HAP-1 (cell line): ENCODE results near the gene EFCAB6.

Source experiments
- DNase-seq, 2 experiments: peaks; one replicate each; pipeline ENCODE4 v3.0.0-alpha.2; 2016 to 2020; ENCODE audit warnings: low spot score in 2 of 2
- H3K27me3 ChIP-seq: fragments of 250-450 bp; sonication (Bioruptor Pico); 2 replicates; pipeline ENCODE4 v1.5.1; 2020; ENCODE audit warnings: low read depth, mild to moderate bottlenecking, moderate library complexity
- H3K36me3 ChIP-seq: fragments of 250-450 bp; sonication (Bioruptor Pico); replicated peaks from 2 replicates; pipeline ENCODE4 v1.5.1; 2020; ENCODE audit warnings: mild to moderate bottlenecking
- H3K4me1 ChIP-seq: fragments of 250-450 bp; sonication (Bioruptor Pico); 2 replicates; pipeline ENCODE4 v1.5.1; 2020; ENCODE audit warnings: mild to moderate bottlenecking
- H3K4me3 ChIP-seq: fragments of 250-450 bp; sonication (Bioruptor Pico); 2 replicates; pipeline ENCODE4 v1.5.1; 2020; ENCODE audit warnings: mild to moderate bottlenecking, moderate library complexity
- H3K9me3 ChIP-seq: fragments of 250-450 bp; sonication (Bioruptor Pico); 2 replicates; pipeline ENCODE4 v1.5.1; 2020; ENCODE audit warnings: mild to moderate bottlenecking, moderate library complexity
- in situ Hi-C: fragments of 300-500 bp; cut with MboI; formaldehyde crosslinking; loops from 3 replicates; pipeline ENCODE4 v1.14.3; 2020; ENCODE audit warnings: low sequenced_read_pairs, inconsistent platforms, mixed read lengths

EFCAB6 gene

DNA sequence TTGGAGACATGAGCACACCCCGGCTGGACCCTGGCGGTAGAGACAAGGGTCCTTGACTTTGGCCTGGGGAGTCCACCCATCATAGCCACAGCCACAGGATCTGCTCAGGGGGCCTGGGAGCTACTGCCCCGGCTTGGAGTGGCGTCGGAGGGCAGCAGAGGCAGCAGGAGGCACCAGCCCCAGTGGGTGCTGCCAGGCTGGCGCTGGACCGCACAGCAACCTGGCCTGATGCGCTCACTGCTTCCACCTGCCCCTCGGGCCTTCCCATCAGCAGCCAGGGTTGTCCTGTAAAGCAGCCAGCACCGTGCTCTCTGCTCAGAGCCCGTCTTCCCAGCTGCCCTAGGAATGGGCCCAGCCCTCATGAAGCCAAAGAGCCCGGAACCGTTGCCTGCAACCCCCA lies 28.3 kb upstream of the EFCAB6 start:
- in situ Hi-C loops = no loop called here
- Histone ChIP-seq H3K4me1 (no peaks in the 10 kb centered on the region), H3K9me3 (no peaks in the 10 kb centered on the region)

DNA sequence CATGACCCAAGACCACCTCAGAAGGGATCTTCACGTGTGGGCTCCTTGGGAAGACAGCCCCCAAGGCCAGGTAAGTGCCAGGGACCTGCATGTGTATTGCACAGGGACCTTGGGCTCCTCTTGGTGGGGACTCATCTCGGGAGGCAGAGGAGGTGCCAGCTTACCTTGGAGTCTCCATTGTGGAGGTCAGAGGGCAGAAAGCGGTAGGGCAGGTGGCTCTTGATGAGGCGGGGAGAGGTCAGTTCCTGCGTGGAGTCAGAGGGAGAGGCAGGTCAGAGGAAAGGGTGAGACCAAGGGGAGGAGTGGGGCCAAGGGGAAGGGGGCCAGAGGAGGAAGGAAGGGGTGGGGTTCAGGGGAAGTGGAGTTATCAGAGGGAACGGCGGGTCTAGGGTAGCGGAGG lies 27.7 kb upstream of the EFCAB6 start:
- H3K4me3 ChIP-seq = no peak overlapping the region
- DNase-seq = no peak
- peaks cover 4% of the 10 kb centered on the region; the same call in 1 of the 2 replicates for H3K27me3 ChIP-seq
- in situ Hi-C loops = no loop called here
- H3K9me3 ChIP-seq = no peaks in the 10 kb centered on the region
- no peaks in the 10 kb centered on the region for H3K4me1 ChIP-seq
- H3K36me3 ChIP-seq = no peaks in the 10 kb centered on the region

More for the DNA sequence above, 28.3 kb upstream of the EFCAB6 start:
- no peak overlapping the region for H3K4me3 ChIP-seq
- DNase-seq = no peak
- peaks cover 4% of the 10 kb centered on the region; the same call in 1 of the 2 replicates for H3K27me3 ChIP-seq
- H3K36me3 ChIP-seq = no peaks in the 10 kb centered on the region

DNA sequence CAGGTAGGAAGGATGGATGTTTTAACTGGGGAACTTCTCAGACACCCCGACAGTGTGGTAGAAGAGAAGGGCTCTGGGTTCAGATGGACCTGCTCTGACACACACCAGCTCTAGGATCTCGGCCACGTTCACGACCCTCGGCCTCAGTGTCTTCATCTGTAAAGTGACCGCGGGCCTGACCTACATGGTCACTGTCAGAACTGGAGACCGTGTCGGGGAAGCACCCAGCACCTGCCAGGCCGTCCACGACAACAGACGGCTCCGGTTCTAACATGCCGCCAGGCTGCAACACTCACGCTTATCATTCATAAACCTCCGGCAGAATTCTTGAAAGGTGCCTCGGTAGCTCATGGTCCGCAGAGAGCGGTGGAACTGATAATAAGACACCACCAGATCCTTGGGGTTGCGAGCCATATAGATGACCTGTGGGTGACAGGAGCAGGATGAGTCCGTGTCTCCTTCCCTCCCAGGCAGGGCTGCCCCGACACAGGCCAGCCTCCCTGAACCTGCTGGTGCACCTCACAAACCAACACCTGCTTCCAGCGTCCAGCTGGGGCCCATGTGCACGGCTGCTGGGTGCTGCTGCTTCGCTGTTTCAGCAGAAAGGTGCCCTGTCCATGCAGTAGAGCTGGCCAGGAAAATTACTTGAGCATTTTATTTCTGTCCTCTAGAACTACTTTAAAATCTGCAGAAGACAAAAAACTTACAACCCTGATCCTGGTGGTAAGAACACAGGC lies 26.6 kb upstream of the EFCAB6 start:
- no peaks in the 10 kb centered on the region for H3K36me3 ChIP-seq
- no peak for DNase-seq
- no peaks in the 10 kb centered on the region for H3K4me1 ChIP-seq
- H3K27me3 ChIP-seq = peaks cover 4% of the 10 kb centered on the region; the same call in 1 of the 2 replicates
- no peak overlapping the region for H3K4me3 ChIP-seq
- no peaks in the 10 kb centered on the region for H3K9me3 ChIP-seq
- in situ Hi-C loops = no loop called here

- DNase-seq = no peak
- H3K4me3 ChIP-seq = no peak overlapping the region
- H3K36me3 ChIP-seq = no peaks in the 10 kb centered on the region
- no peaks in the 10 kb centered on the region for H3K9me3 ChIP-seq
- in situ Hi-C loops = no loop called here
- H3K4me1 ChIP-seq = no peaks in the 10 kb centered on the region
- H3K27me3 ChIP-seq = peaks cover 4% of the 10 kb centered on the region; the same call in 1 of the 2 replicates
Observed at GRCh38 chr22:43838161-43838560, 26.1 kb upstream of the EFCAB6 start.

DNA sequence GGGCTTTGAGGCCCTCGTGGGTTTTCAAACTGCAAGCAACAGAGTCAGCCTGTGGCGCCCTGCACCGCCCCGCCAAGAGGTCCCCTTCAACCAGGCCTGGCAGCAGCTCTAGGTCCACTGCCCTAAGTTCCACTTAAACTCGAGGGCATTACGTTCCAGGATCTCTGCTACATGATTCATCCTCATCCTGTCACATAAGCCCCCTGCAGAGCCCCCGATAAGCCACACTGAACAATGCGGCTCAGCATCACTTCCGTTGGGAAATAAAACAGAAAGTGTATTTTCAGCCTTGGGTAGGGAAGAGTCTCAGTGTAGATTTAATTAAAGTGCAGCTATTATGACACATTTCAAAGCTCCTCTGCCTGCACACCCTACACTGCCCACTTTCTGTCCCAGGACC lies 25.6 kb upstream of the EFCAB6 start:
- Histone ChIP-seq H3K27me3 (peaks cover 4% of the 10 kb centered on the region; the same call in 1 of the 2 replicates), H3K4me1 (no peaks in the 10 kb centered on the region), H3K4me3 (no peak overlapping the region), H3K9me3 (no peaks in the 10 kb centered on the region), H3K36me3 (no peaks in the 10 kb centered on the region)
- in situ Hi-C loops = no loop called here
- DNase-seq = no peak

- in situ Hi-C loops = no loop called here
- 0 out of 2 replicates have a peak, but pooled peaks cover 2% of the 10 kb centered on the region for H3K27me3 ChIP-seq
- no peaks in the 10 kb centered on the region for H3K36me3 ChIP-seq
- no peak for DNase-seq
- no peaks in the 10 kb centered on the region for H3K9me3 ChIP-seq
- H3K4me3 ChIP-seq = no peak overlapping the region
- H3K4me1 ChIP-seq = no peaks in the 10 kb centered on the region
Observed at GRCh38 chr22:43835736-43836135, 23.6 kb upstream of the EFCAB6 start.

DNA sequence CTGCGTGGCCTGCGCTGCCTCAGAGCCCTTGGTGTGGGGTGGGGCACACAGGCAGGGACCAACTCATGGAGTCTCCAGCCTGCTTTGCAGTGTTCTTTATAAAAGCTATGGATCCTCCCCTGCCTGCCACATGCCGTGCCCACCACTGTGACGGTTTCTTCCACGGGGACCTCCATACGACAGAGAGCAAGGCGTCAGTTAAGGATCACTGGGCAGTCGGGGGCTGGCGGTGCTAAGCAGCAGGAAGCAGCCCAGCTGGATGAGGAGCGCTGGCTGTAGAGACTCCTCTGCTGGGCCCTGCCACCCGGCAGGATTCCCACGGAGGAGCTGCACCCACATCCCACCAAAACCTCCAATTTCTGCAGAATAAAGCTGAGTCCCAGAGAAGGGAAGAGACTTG lies 23.1 kb upstream of the EFCAB6 start:
- H3K9me3 ChIP-seq = no peaks in the 10 kb centered on the region
- in situ Hi-C loops = no loop called here
- H3K4me1 ChIP-seq = no peaks in the 10 kb centered on the region
- DNase-seq = no peak
- 0 out of 2 replicates have a peak, but pooled peaks cover 2% of the 10 kb centered on the region for H3K27me3 ChIP-seq
- H3K4me3 ChIP-seq = no peak overlapping the region
- H3K36me3 ChIP-seq = no peaks in the 10 kb centered on the region

DNA sequence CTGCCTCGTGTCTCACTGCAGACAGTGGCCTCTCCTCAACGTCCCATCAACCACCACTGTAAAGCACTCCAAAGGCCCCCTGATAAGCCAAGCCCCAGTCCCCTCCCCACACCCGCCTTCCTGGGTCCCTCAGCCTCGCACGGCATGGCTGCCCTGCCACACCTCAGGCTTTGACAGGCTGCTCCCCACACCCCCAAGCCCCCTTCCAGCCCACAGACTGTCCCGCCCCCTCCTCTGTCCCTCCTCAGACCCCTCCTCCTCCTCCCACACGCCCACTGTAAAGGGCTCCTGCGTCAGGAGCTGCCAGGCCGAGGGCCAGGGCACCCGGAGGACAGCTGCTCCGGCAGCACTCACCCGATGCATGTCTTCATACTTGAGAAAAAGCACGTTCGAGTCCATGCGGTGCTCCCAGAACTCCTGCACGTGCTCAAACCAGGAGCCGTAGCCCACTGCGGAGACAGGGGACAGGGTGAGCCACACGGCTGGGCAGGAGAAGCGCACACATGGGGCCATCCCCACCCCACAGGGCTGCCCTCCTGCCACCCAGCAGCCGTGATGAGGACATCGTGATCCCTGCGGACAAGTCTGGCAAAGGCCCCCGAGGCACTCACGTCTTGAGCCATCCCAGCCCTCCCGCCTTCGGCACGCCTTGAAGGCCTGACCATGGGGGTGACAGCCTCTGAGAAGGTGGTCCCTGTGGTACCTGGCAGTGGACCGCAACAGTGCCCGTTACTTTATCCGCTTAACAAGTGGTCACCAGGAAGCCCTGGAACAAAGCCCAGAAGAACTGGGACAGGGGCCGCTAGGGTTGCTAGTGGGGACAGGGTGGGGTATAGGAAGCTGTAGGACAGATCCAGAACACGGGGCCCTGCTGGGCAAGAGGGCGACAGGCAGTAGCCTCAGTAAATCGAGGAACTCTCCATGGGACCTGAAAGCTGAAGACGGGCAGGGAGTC lies 21.5 kb upstream of the EFCAB6 start:
- no peak for DNase-seq
- Histone ChIP-seq H3K36me3 (no peaks in the 10 kb centered on the region), H3K4me3 (no peak overlapping the region), H3K9me3 (no peaks in the 10 kb centered on the region), H3K27me3 (0 out of 2 replicates have a peak, but pooled peaks cover 2% of the 10 kb centered on the region), H3K4me1 (no peaks in the 10 kb centered on the region)
- in situ Hi-C loops = no loop called here

DNA sequence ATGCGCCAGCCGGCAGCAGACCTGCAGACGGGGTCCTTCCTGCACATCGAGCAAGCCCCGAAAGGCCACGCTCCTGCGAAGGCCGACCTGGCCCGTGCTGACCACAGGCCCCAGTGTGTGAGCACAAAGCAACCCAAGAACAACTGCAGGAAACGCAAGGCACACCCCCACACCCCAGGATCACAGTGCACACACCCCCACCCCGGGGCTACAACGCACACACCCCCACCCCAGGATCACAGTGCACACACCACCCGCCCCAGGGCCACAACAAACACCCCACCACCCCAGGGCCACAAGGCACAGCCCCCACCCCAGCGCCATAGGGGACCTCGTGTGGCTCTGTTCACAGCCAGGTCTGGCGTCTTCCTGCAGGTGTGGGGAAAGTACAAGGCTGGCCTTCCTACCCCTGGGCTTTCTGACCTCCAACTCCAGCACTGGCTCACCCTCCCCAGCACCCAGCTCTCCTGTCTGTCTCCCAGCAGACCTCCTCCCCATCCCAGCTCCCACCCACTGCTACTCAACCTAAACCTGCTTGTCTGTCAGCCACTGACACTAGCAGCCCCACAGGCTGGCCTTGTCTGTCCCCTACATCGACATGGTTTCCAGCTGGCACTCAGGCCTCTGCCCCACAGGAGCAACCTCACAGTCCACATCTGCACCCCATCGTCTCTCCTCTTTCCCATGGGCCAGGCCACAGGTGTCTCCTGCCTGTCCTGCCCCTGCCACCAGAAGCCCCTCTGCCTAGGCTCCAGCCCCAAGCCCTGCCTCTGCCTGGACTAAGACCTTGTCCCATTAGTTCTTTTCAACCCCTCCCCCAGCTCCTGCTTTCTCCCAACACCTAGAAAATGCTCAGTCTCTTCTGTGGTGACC lies 20.5 kb upstream of the EFCAB6 start:
- Histone ChIP-seq H3K27me3 (0 out of 2 replicates have a peak, but pooled peaks cover 2% of the 10 kb centered on the region), H3K36me3 (no peaks in the 10 kb centered on the region), H3K4me3 (no peak overlapping the region), H3K9me3 (no peaks in the 10 kb centered on the region), H3K4me1 (no peaks in the 10 kb centered on the region)
- in situ Hi-C loops = no loop called here
- no peak for DNase-seq

DNA sequence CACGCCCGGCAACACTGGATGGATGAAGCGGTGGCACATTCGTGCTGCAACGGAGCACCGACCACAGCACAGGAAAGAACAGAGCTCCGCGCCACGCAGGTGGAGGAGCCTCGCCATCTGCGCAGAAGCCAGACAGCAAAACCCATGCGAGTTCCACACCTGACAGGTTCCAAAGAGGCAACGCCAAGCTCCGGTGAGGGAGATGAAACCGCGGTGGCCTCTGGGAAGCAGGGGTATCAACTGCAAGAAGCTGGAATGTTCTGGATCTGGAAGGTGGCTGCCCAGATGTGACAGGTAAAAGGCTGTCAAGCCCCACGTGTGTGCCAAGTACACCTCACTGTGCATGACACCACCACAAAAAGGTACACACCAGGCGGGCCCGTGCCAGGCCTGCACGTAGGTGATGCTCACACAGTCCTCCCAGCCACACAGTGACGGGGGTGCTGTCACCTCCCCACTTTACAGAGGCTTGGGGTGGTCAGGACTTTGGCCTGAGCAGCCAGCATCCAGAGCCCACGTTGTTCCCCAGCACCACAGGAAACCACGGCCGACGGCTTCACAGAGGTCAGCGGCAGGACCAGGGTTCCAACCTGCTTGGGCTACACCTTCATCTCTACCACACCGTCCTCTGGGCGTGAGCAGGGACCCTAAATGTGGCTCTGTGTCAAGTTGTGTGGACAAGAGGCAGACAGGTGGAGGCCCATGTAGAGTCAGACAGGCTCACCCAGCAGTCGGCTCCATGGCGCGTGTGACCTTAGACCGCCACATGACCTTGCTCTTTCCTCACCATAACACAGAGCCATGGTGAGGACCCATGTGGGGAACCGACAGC lies 19.7 kb upstream of the EFCAB6 start:
- H3K4me1 ChIP-seq = no peaks in the 10 kb centered on the region
- no peaks in the 10 kb centered on the region for H3K36me3 ChIP-seq
- DNase-seq = no peak
- in situ Hi-C loops = no loop called here
- H3K27me3 ChIP-seq = 0 out of 2 replicates have a peak, but pooled peaks cover 2% of the 10 kb centered on the region
- no peak overlapping the region for H3K4me3 ChIP-seq
- no peaks in the 10 kb centered on the region for H3K9me3 ChIP-seq

DNA sequence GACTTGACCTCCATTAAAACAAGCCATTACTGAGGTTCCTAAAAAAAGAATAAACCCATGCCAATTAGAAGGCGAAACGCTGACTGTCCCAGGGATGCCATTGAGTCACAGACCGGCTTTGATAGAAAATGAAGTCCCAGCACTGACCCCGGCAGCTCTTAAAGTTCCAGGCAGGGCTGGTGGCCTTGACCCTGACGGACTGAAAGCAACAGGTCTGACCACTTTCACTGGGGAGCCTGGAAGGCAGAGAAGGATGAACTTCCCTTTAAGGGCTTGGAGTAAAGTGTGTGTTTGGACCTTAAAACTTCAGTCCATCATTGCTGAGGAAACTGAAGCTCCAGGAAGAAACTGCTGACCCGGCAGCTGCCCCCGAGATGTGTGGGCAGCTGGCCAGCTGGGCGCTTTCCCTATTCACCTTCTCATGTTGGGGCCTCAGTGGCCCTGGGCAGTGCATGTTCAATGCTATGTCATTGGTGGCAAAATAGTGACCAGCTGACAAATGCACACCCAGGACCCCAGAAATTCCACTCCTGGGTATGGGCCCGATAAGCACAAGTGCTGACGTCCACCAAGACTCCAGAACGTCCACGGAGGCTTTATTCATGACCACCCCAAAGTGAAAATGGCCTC lies 18.9 kb upstream of the EFCAB6 start:
- Histone ChIP-seq H3K36me3 (no peaks in the 10 kb centered on the region), H3K27me3 (0 out of 2 replicates have a peak, but pooled peaks cover 2% of the 10 kb centered on the region)
- in situ Hi-C loops = no loop called here

More for the DNA sequence above, 18.9 kb upstream of the EFCAB6 start:
- no peak for DNase-seq
- no peak overlapping the region for H3K4me3 ChIP-seq
- no peaks in the 10 kb centered on the region for H3K4me1 ChIP-seq
- H3K9me3 ChIP-seq = no peaks in the 10 kb centered on the region
